Mesenchymal stem cell (in vitro differentiated cells and primary cell): ENCODE results near the gene WDR70.

Experiments
- DNase-seq: peaks from one replicate; pipeline ENCODE4 v3.0.0-alpha.2; 2013
- H2AFZ ChIP-seq: one replicate; pipeline ENCODE4 v1.6.1; 2013; ENCODE audit warnings: low read depth, mild to moderate bottlenecking, control low read depth, inconsistent platforms, low read length, moderate library complexity
- H2AK5ac ChIP-seq: 2 replicates; pipeline ENCODE4 v1.6.1; 2013; ENCODE audit warnings: low read length, moderate library complexity, mild to moderate bottlenecking, inconsistent platforms; ENCODE audit not compliant: severe bottlenecking
- H2BK120ac ChIP-seq: one replicate; pipeline ENCODE4 v1.6.1; 2013; ENCODE audit warnings: low read depth, mild to moderate bottlenecking, inconsistent platforms, low read length, moderate library complexity
- H2BK12ac ChIP-seq, 2 experiments: one replicate each; pipeline ENCODE4 v1.6.1; 2013; ENCODE audit warnings: inconsistent platforms in 2 of 2, low read length in 2 of 2, mild to moderate bottlenecking in 2 of 2, moderate library complexity in 2 of 2, control low read depth in 1 of 2
- H2BK15ac ChIP-seq: one replicate; pipeline ENCODE4 v1.6.1; 2013; ENCODE audit warnings: mild to moderate bottlenecking, low read depth, inconsistent platforms; ENCODE audit not compliant: poor library complexity, severe bottlenecking
- H2BK5ac ChIP-seq: 2 replicates; pipeline ENCODE4 v1.6.1; 2013; ENCODE audit warnings: low read depth, mild to moderate bottlenecking, low read length, control low read depth, inconsistent platforms; ENCODE audit not compliant: poor library complexity, severe bottlenecking
- H3K14ac ChIP-seq, 2 experiments: one replicate each; pipeline ENCODE4 v1.6.1; 2013; ENCODE audit warnings: inconsistent platforms in 2 of 2, low read length in 2 of 2, control low read depth in 1 of 2, mild to moderate bottlenecking in 1 of 2, moderate library complexity in 1 of 2
- H3K18ac ChIP-seq, 2 experiments: one replicate each; pipeline ENCODE4 v1.6.1; 2013; ENCODE audit warnings: inconsistent platforms in 2 of 2, low read length in 2 of 2, control low read depth in 1 of 2, low read depth in 1 of 2, mild to moderate bottlenecking in 1 of 2
- H3K23ac ChIP-seq, 2 experiments: one replicate each; pipeline ENCODE4 v1.6.1; 2013; ENCODE audit warnings: inconsistent platforms in 2 of 2, low read length in 2 of 2, mild to moderate bottlenecking in 2 of 2, moderate library complexity in 2 of 2, control low read depth in 1 of 2
- H3K27ac ChIP-seq: 2 replicates; pipeline ENCODE4 v1.5.1; 2013; ENCODE audit warnings: mild to moderate bottlenecking, moderate library complexity, low read length, control low read depth, inconsistent platforms; ENCODE audit not compliant: poor library complexity, severe bottlenecking
- H3K27me3 ChIP-seq, 2 experiments: 2 replicates each; pipeline versions ENCODE4 v1.6.1 to v1.7.0; 2013; ENCODE audit warnings: low read length in 2 of 2, mild to moderate bottlenecking in 2 of 2, moderate library complexity in 2 of 2, control low read depth in 1 of 2, inconsistent platforms in 1 of 2; ENCODE audit not compliant: control insufficient read depth in 1 of 2, insufficient read depth in 1 of 2
- H3K36me3 ChIP-seq, 2 experiments: 2 replicates each; pipeline versions ENCODE4 v1.6.1 to v1.7.0; 2013; ENCODE audit warnings: low read length in 2 of 2, control low read depth in 1 of 2, inconsistent platforms in 1 of 2, low read depth in 1 of 2, mild to moderate bottlenecking in 1 of 2; ENCODE audit not compliant: insufficient read depth in 2 of 2, control insufficient read depth in 1 of 2
- H3K4ac ChIP-seq, 2 experiments: one replicate each; pipeline ENCODE4 v1.6.1; 2013; ENCODE audit warnings: inconsistent platforms in 2 of 2, low read length in 2 of 2, mild to moderate bottlenecking in 2 of 2, moderate library complexity in 2 of 2, control low read depth in 1 of 2, low read depth in 1 of 2
- H3K4me1 ChIP-seq: 2 replicates; pipeline ENCODE4 v1.6.1; 2013; ENCODE audit warnings: low read depth, low read length, control low read depth; ENCODE audit not compliant: control insufficient read depth, insufficient read depth
- H3K4me2 ChIP-seq: 2 replicates; pipeline ENCODE4 v1.6.1; 2013; ENCODE audit warnings: low read length, mild to moderate bottlenecking, inconsistent platforms; ENCODE audit not compliant: poor library complexity, severe bottlenecking
- H3K4me3 ChIP-seq, 2 experiments: 2 replicates each; pipeline versions ENCODE4 v1.5.1 to v1.7.0; 2013; ENCODE audit warnings: low read length in 2 of 2, mild to moderate bottlenecking in 2 of 2, control low read depth in 1 of 2, low read depth in 1 of 2; ENCODE audit not compliant: insufficient read depth in 1 of 2
- H3K79me1 ChIP-seq: replicated peaks from 2 replicates; pipeline ENCODE4 v1.6.1; 2013; ENCODE audit warnings: mild to moderate bottlenecking, control low read depth, low read length, inconsistent platforms; ENCODE audit not compliant: poor library complexity, severe bottlenecking
- H3K9ac ChIP-seq: 2 replicates; pipeline ENCODE4 v1.7.0; 2013; ENCODE audit warnings: mild to moderate bottlenecking, low read length, moderate library complexity
- H3K9me3 ChIP-seq: 2 replicates; pipeline ENCODE4 v1.7.0; 2013; ENCODE audit warnings: mild to moderate bottlenecking, low read length; ENCODE audit not compliant: control insufficient read depth
- H4K8ac ChIP-seq: one replicate; pipeline ENCODE4 v1.6.1; 2013; ENCODE audit warnings: inconsistent platforms, mild to moderate bottlenecking, low read length, moderate library complexity
- H4K91ac ChIP-seq: one replicate; pipeline ENCODE4 v1.6.1; 2013; ENCODE audit warnings: mild to moderate bottlenecking, low read length, inconsistent platforms
- WGBS: methylation state at CpG from one replicate; pipeline ENCODE4 v1.1.7; 2013; ENCODE audit warnings: mixed read lengths; 5-methylcytosine and 5-hydroxymethylcytosine counted together

The WDR70 gene

DNA sequence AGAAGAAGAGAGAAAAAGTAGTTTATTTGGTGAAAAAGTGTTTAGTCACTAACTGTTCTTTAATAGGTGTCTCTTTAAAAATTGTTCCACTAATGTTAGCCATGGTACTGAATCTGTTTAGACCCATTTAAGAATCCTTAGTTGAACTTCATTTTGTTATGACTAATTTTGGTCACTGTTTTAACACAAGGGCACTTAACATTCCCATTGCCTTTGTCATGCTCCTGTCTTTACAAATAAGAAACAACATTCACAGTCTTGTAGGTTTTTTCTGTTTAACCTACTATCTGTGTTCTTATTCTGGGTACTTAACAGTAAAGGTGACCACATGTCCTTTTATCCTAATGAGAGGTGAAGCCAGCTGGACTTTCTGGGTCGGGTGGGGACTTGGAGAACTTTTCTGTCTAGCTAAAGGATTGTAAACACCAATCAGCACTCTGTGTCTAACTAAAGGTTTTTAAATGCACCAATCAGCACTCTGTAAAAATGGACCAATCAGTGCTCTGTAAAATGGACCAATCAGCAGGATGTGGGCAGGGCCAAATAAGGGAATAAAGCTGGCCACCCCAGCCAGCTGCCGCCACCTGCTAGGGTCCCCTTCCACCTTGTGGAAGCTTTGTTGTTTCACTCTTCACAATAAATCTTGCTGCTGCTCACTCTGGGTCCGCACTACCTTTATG is 116.7 kb downstream of the WDR70 start:
- H3K4ac ChIP-seq, result peak overlapping the region in 1 of 2 experiments; percentile 11
- WGBS, result 84% methylated on average over 2 of the region's 3 CpGs
- no peak overlapping the region for H3K4me3 ChIP-seq
- peaks cover 4% of the 10 kb centered on the region for H3K79me1 ChIP-seq
- H3K9ac ChIP-seq, result no peak overlapping the region
- no peak overlapping the region for H2BK15ac ChIP-seq
- H3K14ac ChIP-seq, result no peak overlapping the region
- no peaks in the 10 kb centered on the region for H3K9me3 ChIP-seq
- H2BK5ac ChIP-seq, result no peak overlapping the region
- no peaks in the 10 kb centered on the region for H3K27me3 ChIP-seq
- H2BK120ac ChIP-seq, result no peak overlapping the region
- H4K91ac ChIP-seq, result no peak overlapping the region
- H2BK12ac ChIP-seq, result peak overlapping the region in 1 of 2 experiments; percentile 42
- peaks cover 2 to 20% of the 10 kb centered on the region in 2 experiments for H3K36me3 ChIP-seq
- no peak overlapping the region for H3K18ac ChIP-seq
- no peaks in the 10 kb centered on the region for H3K4me1 ChIP-seq
- peak; percentile 96 for DNase-seq
- H3K4me2 ChIP-seq, result no peak overlapping the region
- H2AFZ ChIP-seq, result no peak overlapping the region
- no peak overlapping the region for H4K8ac ChIP-seq
- no peak overlapping the region for H2AK5ac ChIP-seq
- no peak overlapping the region for H3K23ac ChIP-seq
- H3K27ac ChIP-seq, result no peak overlapping the region

- Histone ChIP-seq H3K9me3 (no peaks in the 10 kb centered on the region), H2BK5ac (no peak overlapping the region), H3K4ac (no peak overlapping the region), H2AK5ac (no peak overlapping the region), H3K18ac (no peak overlapping the region), H2BK12ac (no peak overlapping the region), H3K4me2 (no peak overlapping the region), H3K14ac (no peak overlapping the region), H4K8ac (no peak overlapping the region), H2BK120ac (no peak overlapping the region), H3K27me3 (no peaks in the 10 kb centered on the region), H3K79me1 (peaks cover 4% of the 10 kb centered on the region), H4K91ac (no peak overlapping the region), H3K4me1 (no peaks in the 10 kb centered on the region), H2AFZ (no peak overlapping the region), H3K23ac (no peak overlapping the region), H3K27ac (no peak overlapping the region), H3K36me3 (peaks cover 2 to 17% of the 10 kb centered on the region in 2 experiments), H2BK15ac (no peak overlapping the region), H3K9ac (no peak overlapping the region), H3K4me3 (no peak overlapping the region)
- 92% methylated on average over 3 of the region's 3 CpGs for WGBS
- no peak for DNase-seq
Observed at GRCh38 chr5:37496902-37497445, 117.9 kb downstream of the WDR70 start.

GRCh38 chr5:37501152-37501551 is 122.0 kb downstream of the WDR70 start:
- Histone ChIP-seq H2AFZ (no peak overlapping the region), H3K4me2 (no peak overlapping the region), H3K36me3 (peaks cover 2 to 17% of the 10 kb centered on the region in 2 experiments), H2BK5ac (no peak overlapping the region), H3K4me1 (no peaks in the 10 kb centered on the region), H3K14ac (no peak overlapping the region), H3K18ac (no peak overlapping the region), H2BK12ac (no peak overlapping the region), H3K4me3 (no peak overlapping the region), H3K23ac (no peak overlapping the region), H2AK5ac (no peak overlapping the region), H4K91ac (no peak overlapping the region), H2BK15ac (no peak overlapping the region), H3K9ac (no peak overlapping the region), H3K27me3 (no peaks in the 10 kb centered on the region), H2BK120ac (no peak overlapping the region), H3K4ac (no peak overlapping the region), H3K79me1 (peaks cover 11% of the 10 kb centered on the region), H3K9me3 (no peaks in the 10 kb centered on the region), H4K8ac (no peak overlapping the region), H3K27ac (no peak overlapping the region)
- 100% methylated on average over 1 of the region's 1 CpG for WGBS
- peak; percentile 12 for DNase-seq

DNA sequence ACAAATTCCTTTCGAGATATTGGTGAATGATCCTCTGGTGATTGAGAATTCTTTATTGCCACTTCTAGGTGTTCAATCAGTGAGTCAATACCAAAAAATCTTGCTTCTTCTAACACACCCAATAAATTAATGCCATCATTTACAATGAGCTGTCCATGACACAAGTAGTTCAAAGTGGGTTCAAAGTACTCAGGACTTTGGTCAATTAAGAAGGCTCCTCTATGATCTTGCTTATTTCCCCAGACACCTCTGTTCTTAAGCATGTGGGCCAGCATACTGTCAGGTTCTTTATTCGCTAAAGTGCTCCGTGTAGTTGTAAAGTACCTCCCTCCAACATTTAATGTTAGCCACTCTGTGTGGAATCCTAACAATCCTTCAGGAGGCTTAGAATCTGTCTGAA is 127.1 kb downstream of the WDR70 start:
- no peak overlapping the region for H3K4ac ChIP-seq
- H2BK120ac ChIP-seq, result no peak overlapping the region
- H3K9ac ChIP-seq, result no peak overlapping the region
- no peaks in the 10 kb centered on the region for H3K9me3 ChIP-seq
- H2AK5ac ChIP-seq, result no peak overlapping the region
- no peaks in the 10 kb centered on the region for H3K4me1 ChIP-seq
- no peak overlapping the region for H3K27ac ChIP-seq
- H3K27me3 ChIP-seq, result no peaks in the 10 kb centered on the region
- H4K91ac ChIP-seq, result no peak overlapping the region
- H2BK12ac ChIP-seq, result no peak overlapping the region
- no peak overlapping the region for H3K4me2 ChIP-seq
- peaks cover 0 to 3% of the 10 kb centered on the region in 2 experiments for H3K36me3 ChIP-seq
- no peak overlapping the region for H2AFZ ChIP-seq
- no peak overlapping the region for H2BK15ac ChIP-seq
- no peak overlapping the region for H3K23ac ChIP-seq
- peaks cover 15% of the 10 kb centered on the region for H3K79me1 ChIP-seq
- no peak overlapping the region for H2BK5ac ChIP-seq
- DNase-seq, result no peak
- no peak overlapping the region for H3K18ac ChIP-seq
- no peak overlapping the region for H4K8ac ChIP-seq
- no peak overlapping the region for H3K4me3 ChIP-seq
- 90% methylated on average over 3 of the region's 3 CpGs for WGBS
- no peak overlapping the region for H3K14ac ChIP-seq
